Measurements from ENCODE around the gene FAM47E. TPM values are rescaled to one million over a fixed set of nuclear protein-coding genes. Genes with fewer than 3 reads are reported as not detected.

The FAM47E gene
- total and polyA plus RNA-seq, 2 of the 13 experiments (the other 11 are each of a cell fraction or from before 2014, with no cell fraction given), result 0.33 to 0.66 TPM

- TF ChIP-seq AKNA (CRISPR knock-in tag; IDR thresholded peaks at IDR 0.05; ENCODE audit: borderline replicate concordance) (no peak), TSC22D2 (CRISPR knock-in tag; IDR thresholded peaks at IDR 0.05; ENCODE audit: borderline replicate concordance) (peak; percentile 42; the same call in 1 of the 2 replicates), BRCA1 (CRISPR knock-in tag; IDR thresholded peaks at IDR 0.05) (no peak; the same call in 1 of the 2 replicates), ZNF891 (CRISPR knock-in tag; IDR thresholded peaks at IDR 0.05) (no peak; the same call in 1 of the 2 replicates), ZSCAN12 (CRISPR knock-in tag; IDR thresholded peaks at IDR 0.05) (0 out of 2 replicates have a peak, but pooled peaks have one; percentile 28), TP53 (CRISPR knock-in tag; conservative IDR thresholded peaks at IDR 0.05) (no peak), CEBPG (CRISPR knock-in tag; IDR thresholded peaks at IDR 0.05) (no peak; the same call in 1 of the 2 replicates), YY1 (IDR thresholded peaks at IDR 0.05; ENCODE audit: insufficient read depth, insufficient replicate concordance, low read depth, low read length) (peak; percentile 93), AHR (CRISPR knock-in tag; IDR thresholded peaks at IDR 0.05) (no peak), TBX3 (IDR thresholded peaks at IDR 0.05; ENCODE audit: borderline replicate concordance) (peak; percentile 53; the same call in 1 of the 2 replicates), GPN1 (CRISPR knock-in tag; IDR thresholded peaks at IDR 0.05; ENCODE audit: borderline replicate concordance) (no peak), ZNF468 (CRISPR knock-in tag; IDR thresholded peaks at IDR 0.05) (no peak), ARID3A (IDR thresholded peaks at IDR 0.05; ENCODE audit: low read depth, low read length) (no peak), JUND (CRISPR knock-in tag; IDR thresholded peaks at IDR 0.05) (0 out of 2 replicates have a peak, but pooled peaks have one; percentile 47), PHB2 (IDR thresholded peaks at IDR 0.05; ENCODE audit: partially characterized antibody) (no peak), ZNF816 (CRISPR knock-in tag; IDR thresholded peaks at IDR 0.05; ENCODE audit: borderline replicate concordance) (no peak; the same call in 1 of the 2 replicates), FIP1L1 (IDR thresholded peaks at IDR 0.05; ENCODE audit: borderline replicate concordance, insufficient read depth, low read depth, low read length) (no peak), CEBPZ (IDR thresholded peaks at IDR 0.05; ENCODE audit: low read length) (no peak), ZNF746 (CRISPR knock-in tag; IDR thresholded peaks at IDR 0.05) (peak; percentile 69; the same call in 1 of the 2 replicates)
Measured at GRCh38 chr4:76251441-76252270, at the start of gene FAM47E (continued).
